NCI-H1092 treated with DMSO at 0.1 percent for 48 hours (cell line): ENCODE measurements around the gene DPPA4.
"Not testable (repeated sequence)": the region's sequence is repeated elsewhere in the genome, so short reads cannot be mapped to it uniquely, and the experiment has no call there.

Experiments
- DNase-seq: peaks from one replicate; lab custom pipeline; 2025; lab: John Stamatoyannopoulos, UW

Gene DPPA4, protein sequence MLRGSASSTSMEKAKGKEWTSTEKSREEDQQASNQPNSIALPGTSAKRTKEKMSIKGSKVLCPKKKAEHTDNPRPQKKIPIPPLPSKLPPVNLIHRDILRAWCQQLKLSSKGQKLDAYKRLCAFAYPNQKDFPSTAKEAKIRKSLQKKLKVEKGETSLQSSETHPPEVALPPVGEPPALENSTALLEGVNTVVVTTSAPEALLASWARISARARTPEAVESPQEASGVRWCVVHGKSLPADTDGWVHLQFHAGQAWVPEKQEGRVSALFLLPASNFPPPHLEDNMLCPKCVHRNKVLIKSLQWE

DNA sequence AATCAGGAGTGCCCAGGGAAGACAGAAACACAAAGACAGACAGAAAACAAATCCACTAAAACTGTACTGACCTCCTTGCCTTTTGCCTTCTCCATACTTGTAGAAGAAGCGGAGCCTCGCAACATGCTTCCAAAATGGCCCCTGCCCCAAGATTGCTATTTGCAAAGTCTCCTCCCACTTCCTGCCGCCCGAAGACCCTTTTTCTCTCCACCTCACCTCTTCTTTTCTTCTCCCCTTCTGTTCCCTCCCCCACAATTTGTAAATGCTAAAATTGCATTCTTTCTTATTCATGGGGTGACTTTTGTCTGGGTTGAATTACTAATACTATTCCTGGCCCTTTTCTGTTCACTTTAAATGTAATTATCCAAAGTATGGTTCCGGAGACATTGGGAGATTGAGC lies at the start of gene DPPA4:
TSS of gene DPPA4 (minus strand) at position 154 of the 400 bp plus-strand sequence. CDS start at position 125, 29 bp downstream.
- DNase-seq = no peak

GRCh38 chr3:109385442-109386318 lies 48.3 kb upstream of the DPPA4 start:
- DNase-seq = no peak

DNA sequence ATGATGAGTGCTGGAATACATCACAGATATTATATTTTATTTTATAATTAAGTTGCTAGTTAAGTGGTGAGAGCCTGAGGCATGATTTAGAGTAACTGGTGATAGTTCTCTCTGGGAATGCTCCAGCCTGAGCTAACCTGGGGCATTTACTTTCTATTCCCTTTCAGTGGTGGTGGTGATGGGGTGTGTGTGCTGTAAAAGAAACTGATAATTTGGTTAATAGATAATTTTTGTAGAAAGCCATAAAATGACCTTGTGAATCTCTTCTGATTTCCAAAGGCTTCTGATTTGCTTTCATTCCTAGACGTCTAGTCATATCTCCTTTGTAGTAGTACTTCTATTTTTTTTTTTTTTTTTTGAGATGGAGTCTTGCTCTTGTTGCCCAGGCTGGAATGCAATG lies 46.8 kb upstream of the DPPA4 start:
- no peak for DNase-seq

GRCh38 chr3:109382588-109382987 lies 45.2 kb upstream of the DPPA4 start:
- DNase-seq = no peak

GRCh38 chr3:109375975-109376374 lies 38.6 kb upstream of the DPPA4 start:
- DNase-seq = no peak

GRCh38 chr3:109374434-109374833 lies 37.1 kb upstream of the DPPA4 start:
- DNase-seq = not testable (repeated sequence)

DNA sequence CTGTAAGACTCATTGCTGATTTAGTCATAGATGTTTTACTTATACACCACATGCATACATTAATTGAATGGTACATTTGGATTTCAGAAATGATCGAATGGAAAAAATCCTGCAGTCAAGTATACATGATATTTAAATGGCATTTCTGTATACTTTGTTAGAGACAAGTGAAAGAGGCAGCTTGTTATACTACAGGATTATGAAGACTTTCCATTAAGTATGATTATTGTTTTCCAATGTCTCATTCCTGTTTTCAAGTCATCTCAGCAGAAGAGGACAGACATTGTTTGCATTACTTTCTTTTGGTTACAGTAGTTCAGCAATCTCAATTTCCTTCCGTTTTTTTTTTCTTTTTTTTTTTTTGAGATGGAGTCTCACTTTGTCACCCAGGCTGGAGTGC lies 36.6 kb upstream of the DPPA4 start:
- DNase-seq = no peak

- no peak for DNase-seq
Measured at GRCh38 chr3:109372639-109373038, 35.3 kb upstream of the DPPA4 start.

- no peak for DNase-seq
Measured at GRCh38 chr3:109369510-109369909, 32.2 kb upstream of the DPPA4 start.

DNA sequence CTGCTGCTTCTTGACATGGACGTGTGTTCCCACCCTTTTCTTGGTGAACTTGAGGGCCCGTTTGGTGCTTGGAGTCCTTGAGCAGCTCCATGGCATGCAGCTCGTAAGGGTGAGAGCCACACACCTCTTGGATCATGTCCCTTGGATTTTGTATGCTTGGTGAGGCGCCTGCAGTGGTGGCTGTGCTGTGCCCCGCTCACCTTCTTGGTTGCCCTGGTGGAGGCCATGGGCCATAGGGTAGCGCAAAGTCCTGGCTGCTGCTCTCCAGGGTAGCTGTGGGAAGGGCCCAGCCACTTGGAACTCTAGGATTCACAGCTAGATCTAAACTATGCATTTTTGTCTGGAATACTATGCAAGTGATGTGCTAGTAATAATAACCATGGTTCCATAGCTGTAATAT lies 26.7 kb upstream of the DPPA4 start:
- no peak for DNase-seq

GRCh38 chr3:109363634-109364033 lies 26.3 kb upstream of the DPPA4 start:
- DNase-seq = no peak

GRCh38 chr3:109362823-109363222 lies 25.5 kb upstream of the DPPA4 start:
- DNase-seq = no peak

DNA sequence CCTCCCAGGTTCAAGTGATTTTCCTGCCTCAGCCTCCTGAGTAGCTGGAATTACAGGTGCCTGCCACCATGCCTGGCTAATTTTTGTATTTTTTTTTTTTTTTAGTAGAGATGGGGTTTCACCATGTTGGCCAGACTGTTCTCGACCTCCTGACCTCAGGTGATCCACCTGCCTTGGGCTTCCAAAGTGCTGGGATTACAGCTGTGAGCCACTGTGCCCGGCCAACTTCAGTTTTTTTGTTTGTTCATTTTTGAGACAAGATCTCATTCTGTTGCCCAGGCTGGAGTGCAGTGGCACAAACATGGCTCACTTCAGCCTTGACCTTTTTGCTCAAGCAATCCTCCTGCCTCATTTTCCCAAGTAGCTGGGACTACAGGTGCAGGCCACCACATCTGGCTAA lies 21.5 kb upstream of the DPPA4 start:
- not testable (repeated sequence) for DNase-seq

GRCh38 chr3:109356442-109357155 lies 19.3 kb upstream of the DPPA4 start:
- no peak for DNase-seq

DNA sequence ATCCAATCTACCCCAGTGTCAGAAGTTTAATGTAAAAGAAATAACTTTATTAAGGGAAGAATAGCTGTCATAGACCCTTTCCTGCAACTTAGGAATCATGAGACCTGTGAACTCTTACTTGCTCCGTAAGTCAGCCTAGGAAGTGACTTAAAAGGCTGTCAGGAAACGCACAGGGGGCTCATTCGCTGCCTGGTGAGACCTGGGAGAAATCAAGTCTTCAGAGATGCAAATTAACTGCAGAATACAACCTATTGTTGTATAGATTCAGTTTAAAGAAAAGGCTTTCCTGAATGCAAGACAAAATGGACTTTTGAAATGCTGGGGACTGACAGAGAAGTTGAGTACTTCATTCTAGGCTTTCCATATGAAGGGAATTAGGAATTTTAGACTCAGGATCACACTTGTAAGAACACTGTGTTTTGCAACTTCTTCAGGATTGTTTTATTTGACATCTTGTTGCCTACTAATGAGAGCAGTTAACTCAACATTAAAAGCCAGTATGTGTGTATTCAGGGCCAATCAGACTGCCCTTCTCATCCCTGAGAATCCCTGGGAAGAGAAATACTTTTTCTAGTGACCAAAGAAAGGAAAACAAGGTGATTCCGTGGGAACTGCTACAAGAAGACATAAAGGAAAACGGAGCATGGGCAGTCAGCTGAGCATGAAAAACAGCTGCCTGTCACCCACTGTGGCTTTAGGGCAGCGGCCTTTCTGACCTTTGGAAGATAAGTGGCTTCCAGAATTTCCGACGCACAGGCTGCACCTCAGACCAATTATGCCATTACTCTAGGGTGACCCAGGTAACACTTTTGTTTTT lies 18.5 kb upstream of the DPPA4 start:
- DNase-seq = no peak

- DNase-seq = no peak
Measured at GRCh38 chr3:109353057-109353456, 15.7 kb upstream of the DPPA4 start.

DNA sequence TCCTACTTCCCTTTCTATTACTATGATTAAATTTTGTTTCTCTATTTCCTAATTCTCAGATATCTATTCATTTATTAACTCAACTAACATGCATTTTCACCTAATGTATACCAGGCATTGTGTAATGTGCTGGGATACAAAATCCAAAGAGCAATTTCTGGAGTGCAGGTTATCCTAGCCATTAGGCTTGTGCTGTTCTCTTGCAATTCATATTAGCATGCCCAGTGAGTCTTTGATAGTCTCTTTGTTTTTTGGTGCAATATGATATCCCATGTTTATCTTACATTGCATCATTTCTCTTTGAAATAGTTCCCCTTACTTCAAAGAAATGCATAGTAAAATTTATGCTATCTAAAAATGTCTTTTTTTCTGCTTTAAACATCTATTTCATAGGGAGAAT lies 13.9 kb upstream of the DPPA4 start:
- DNase-seq = no peak

GRCh38 chr3:109346770-109347295 lies 9.5 kb upstream of the DPPA4 start:
- DNase-seq = no peak

GRCh38 chr3:109346099-109346498 lies 8.8 kb upstream of the DPPA4 start:
- no peak for DNase-seq

DNA sequence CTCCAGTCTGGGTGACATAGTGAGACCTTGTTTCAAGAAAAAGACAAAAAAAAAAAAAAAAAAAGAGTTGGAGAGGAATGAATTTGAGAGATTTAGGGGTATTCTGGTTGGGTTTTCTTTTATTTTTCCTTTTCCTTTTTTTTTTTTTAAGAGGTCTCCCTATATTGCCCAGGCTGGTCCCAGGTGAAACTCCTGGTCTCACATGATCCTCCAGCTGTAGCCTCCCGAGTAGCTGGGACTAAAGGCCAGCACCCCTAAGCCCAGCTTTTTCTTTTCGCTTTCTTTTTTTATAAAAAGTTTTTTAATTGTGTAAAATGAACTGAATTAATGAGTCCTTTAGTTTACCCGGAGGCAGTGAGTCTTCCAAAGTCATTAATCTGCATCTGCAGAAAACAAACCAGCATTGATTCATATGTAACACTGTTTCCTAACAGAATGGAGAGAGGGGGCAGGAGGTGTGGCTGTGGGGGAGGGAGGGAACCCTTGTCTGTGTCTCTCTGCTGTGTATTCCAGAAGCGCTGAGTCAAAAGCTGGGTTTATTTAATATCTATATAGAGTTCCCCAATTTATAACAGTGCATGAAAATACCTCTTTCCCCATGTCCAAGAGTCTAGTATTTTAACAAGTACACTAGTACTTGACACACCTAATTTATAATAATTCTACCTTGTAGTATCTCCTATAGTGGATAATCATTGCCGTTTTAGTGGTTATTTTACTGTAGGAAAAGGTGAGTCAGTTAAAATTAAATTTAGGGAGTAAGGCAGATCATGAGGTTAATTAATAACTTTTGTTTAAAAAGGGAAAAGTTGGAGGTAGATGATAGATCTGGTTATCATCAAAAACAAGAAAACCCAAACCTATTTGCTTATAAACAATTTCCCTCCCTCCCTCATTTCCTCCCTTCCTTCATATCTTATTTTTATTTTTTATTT lies 2.6 kb upstream of the DPPA4 start:
- DNase-seq = no peak
